ENCODE measurements around the gene DHRS12.

Gene DHRS12

GRCh38 chr13:51746802-51747201 is 57.2 kb downstream of the DHRS12 start:
- H3K36me3 Mint-ChIP-seq (ENCODE audit: insufficient read depth) = peaks cover 13% of the 10 kb centered on the region
- DNase-seq (ENCODE audit: low spot score in 2 of 2) (no peak), ATAC-seq (replicated peaks; ENCODE audit: extremely low read depth, poor library complexity, severe bottlenecking) (no peak)
- H3K4me3 Mint-ChIP-seq = no peak overlapping the region
- no peaks in the 10 kb centered on the region for H3K27me3 Mint-ChIP-seq
- H3K4me1 Mint-ChIP-seq = no peaks in the 10 kb centered on the region
- H3K9me3 Mint-ChIP-seq = peaks cover 4% of the 10 kb centered on the region
- no peak overlapping the region for H3K27ac Mint-ChIP-seq (ENCODE audit: low read depth)

- peaks cover 4% of the 10 kb centered on the region for H3K9me3 Mint-ChIP-seq
Observed at GRCh38 chr13:51745243-51745642, 58.7 kb downstream of the DHRS12 start.

GRCh38 chr13:51742611-51743010 is 61.4 kb downstream of the DHRS12 start:
- Mint-ChIP-seq H3K36me3 (ENCODE audit: insufficient read depth) (peaks cover 22% of the 10 kb centered on the region), H3K9me3 (no peaks in the 10 kb centered on the region), H3K27ac (ENCODE audit: low read depth) (no peak overlapping the region), H3K4me3 (no peak overlapping the region), H3K27me3 (no peaks in the 10 kb centered on the region), H3K4me1 (peaks cover 2% of the 10 kb centered on the region)
- no peak for DNase-seq (ENCODE audit: low spot score in 2 of 2)
- ATAC-seq (replicated peaks; ENCODE audit: extremely low read depth, poor library complexity, severe bottlenecking) = no peak

More at GRCh38 chr13:51745243-51745642, 58.7 kb downstream of the DHRS12 start:
- no peak for DNase-seq (ENCODE audit: low spot score in 2 of 2)
- H3K4me3 Mint-ChIP-seq = no peak overlapping the region
- no peak overlapping the region for H3K27ac Mint-ChIP-seq (ENCODE audit: low read depth)
- no peak for ATAC-seq (replicated peaks; ENCODE audit: extremely low read depth, poor library complexity, severe bottlenecking)
- no peaks in the 10 kb centered on the region for H3K4me1 Mint-ChIP-seq
- H3K27me3 Mint-ChIP-seq = no peaks in the 10 kb centered on the region
- H3K36me3 Mint-ChIP-seq (ENCODE audit: insufficient read depth) = peaks cover 9% of the 10 kb centered on the region

GRCh38 chr13:51742031-51742430 is 61.9 kb downstream of the DHRS12 start:
- no peaks in the 10 kb centered on the region for H3K27me3 Mint-ChIP-seq
- H3K36me3 Mint-ChIP-seq (ENCODE audit: insufficient read depth) = peaks cover 24% of the 10 kb centered on the region
- H3K4me3 Mint-ChIP-seq = no peak overlapping the region
- H3K4me1 Mint-ChIP-seq = peaks cover 5% of the 10 kb centered on the region
- ATAC-seq (replicated peaks; ENCODE audit: extremely low read depth, poor library complexity, severe bottlenecking) (no peak), DNase-seq (ENCODE audit: low spot score in 2 of 2) (no peak)
- no peaks in the 10 kb centered on the region for H3K9me3 Mint-ChIP-seq
- H3K27ac Mint-ChIP-seq (ENCODE audit: low read depth) = no peak overlapping the region

GRCh38 chr13:51740698-51741097 is 63.3 kb downstream of the DHRS12 start:
- Mint-ChIP-seq H3K36me3 (ENCODE audit: insufficient read depth) (peaks cover 26% of the 10 kb centered on the region), H3K27ac (ENCODE audit: low read depth) (no peak overlapping the region), H3K4me1 (peaks cover 5% of the 10 kb centered on the region)

GRCh38 chr13:51739027-51739764 is 64.8 kb downstream of the DHRS12 start:
- no peak for DNase-seq (ENCODE audit: low spot score in 2 of 2)
- no peaks in the 10 kb centered on the region for H3K27me3 Mint-ChIP-seq
- no peak overlapping the region for H3K27ac Mint-ChIP-seq (ENCODE audit: low read depth)
- ATAC-seq (replicated peaks; ENCODE audit: extremely low read depth, poor library complexity, severe bottlenecking) = no peak
- H3K4me1 Mint-ChIP-seq = peaks cover 5% of the 10 kb centered on the region
- no peaks in the 10 kb centered on the region for H3K9me3 Mint-ChIP-seq
- H3K36me3 Mint-ChIP-seq (ENCODE audit: insufficient read depth) = peaks cover 26% of the 10 kb centered on the region
- H3K4me3 Mint-ChIP-seq = no peak overlapping the region

More at GRCh38 chr13:51740698-51741097, 63.3 kb downstream of the DHRS12 start:
- Mint-ChIP-seq H3K27me3 (no peaks in the 10 kb centered on the region), H3K4me3 (no peak overlapping the region), H3K9me3 (no peaks in the 10 kb centered on the region)
- DNase-seq (ENCODE audit: low spot score in 2 of 2) (no peak), ATAC-seq (replicated peaks; ENCODE audit: extremely low read depth, poor library complexity, severe bottlenecking) (no peak)

GRCh38 chr13:51738226-51738905 is 65.6 kb downstream of the DHRS12 start:
- ATAC-seq (replicated peaks; ENCODE audit: extremely low read depth, poor library complexity, severe bottlenecking) (no peak), DNase-seq (ENCODE audit: low spot score in 2 of 2) (no peak)
- Mint-ChIP-seq H3K27ac (ENCODE audit: low read depth) (no peak overlapping the region), H3K9me3 (no peaks in the 10 kb centered on the region), H3K36me3 (ENCODE audit: insufficient read depth) (peaks cover 24% of the 10 kb centered on the region), H3K4me3 (no peak overlapping the region), H3K4me1 (peaks cover 5% of the 10 kb centered on the region), H3K27me3 (no peaks in the 10 kb centered on the region)

- Mint-ChIP-seq H3K9me3 (no peaks in the 10 kb centered on the region), H3K27ac (ENCODE audit: low read depth) (no peak overlapping the region), H3K4me1 (peaks cover 5% of the 10 kb centered on the region), H3K4me3 (no peak overlapping the region), H3K36me3 (ENCODE audit: insufficient read depth) (peaks cover 23% of the 10 kb centered on the region), H3K27me3 (no peaks in the 10 kb centered on the region)
- DNase-seq (ENCODE audit: low spot score in 2 of 2) (no peak), ATAC-seq (replicated peaks; ENCODE audit: extremely low read depth, poor library complexity, severe bottlenecking) (no peak)
Observed at GRCh38 chr13:51737609-51738008, 66.4 kb downstream of the DHRS12 start.

GRCh38 chr13:51734786-51735185 is 69.2 kb downstream of the DHRS12 start:
- Mint-ChIP-seq H3K4me1 (peaks cover 5% of the 10 kb centered on the region), H3K36me3 (ENCODE audit: insufficient read depth) (peaks cover 14% of the 10 kb centered on the region), H3K27me3 (no peaks in the 10 kb centered on the region), H3K9me3 (no peaks in the 10 kb centered on the region), H3K27ac (ENCODE audit: low read depth) (no peak overlapping the region), H3K4me3 (no peak overlapping the region)
- ATAC-seq (replicated peaks; ENCODE audit: extremely low read depth, poor library complexity, severe bottlenecking) (no peak), DNase-seq (ENCODE audit: low spot score in 2 of 2) (no peak)

GRCh38 chr13:51733374-51734298 is 70.3 kb downstream of the DHRS12 start:
- H3K4me3 Mint-ChIP-seq = no peak overlapping the region
- peaks cover 5% of the 10 kb centered on the region for H3K36me3 Mint-ChIP-seq (ENCODE audit: insufficient read depth)
- DNase-seq (ENCODE audit: low spot score in 2 of 2) = no peak
- H3K27me3 Mint-ChIP-seq = no peaks in the 10 kb centered on the region
- H3K27ac Mint-ChIP-seq (ENCODE audit: low read depth) = no peak overlapping the region
- ATAC-seq (replicated peaks; ENCODE audit: extremely low read depth, poor library complexity, severe bottlenecking) = no peak
- peaks cover 5% of the 10 kb centered on the region for H3K4me1 Mint-ChIP-seq
- no peaks in the 10 kb centered on the region for H3K9me3 Mint-ChIP-seq

GRCh38 chr13:51731759-51732158 is 72.2 kb downstream of the DHRS12 start:
- DNase-seq (ENCODE audit: low spot score in 2 of 2) (no peak), ATAC-seq (replicated peaks; ENCODE audit: extremely low read depth, poor library complexity, severe bottlenecking) (no peak)
- no peak overlapping the region for H3K27ac Mint-ChIP-seq (ENCODE audit: low read depth)

GRCh38 chr13:51730927-51731326 is 73.0 kb downstream of the DHRS12 start:
- H3K4me3 Mint-ChIP-seq = no peak overlapping the region
- no peak overlapping the region for H3K27ac Mint-ChIP-seq (ENCODE audit: low read depth)
- ATAC-seq (replicated peaks; ENCODE audit: extremely low read depth, poor library complexity, severe bottlenecking) (no peak), DNase-seq (ENCODE audit: low spot score in 2 of 2) (no peak)
- no peaks in the 10 kb centered on the region for H3K27me3 Mint-ChIP-seq
- peaks cover 5% of the 10 kb centered on the region for H3K36me3 Mint-ChIP-seq (ENCODE audit: insufficient read depth)
- H3K4me1 Mint-ChIP-seq = no peaks in the 10 kb centered on the region
- H3K9me3 Mint-ChIP-seq = no peaks in the 10 kb centered on the region

More at GRCh38 chr13:51731759-51732158, 72.2 kb downstream of the DHRS12 start:
- Mint-ChIP-seq H3K27me3 (no peaks in the 10 kb centered on the region), H3K9me3 (no peaks in the 10 kb centered on the region), H3K36me3 (ENCODE audit: insufficient read depth) (peaks cover 5% of the 10 kb centered on the region), H3K4me3 (no peak overlapping the region), H3K4me1 (no peaks in the 10 kb centered on the region)

All from central memory CD8-positive, alpha-beta T cell (primary cell).